Anterior cingulate cortex (tissue), 58 donors: ENCODE data around the gene METAP1D.
"Not testable (repeated sequence)": the region's sequence is repeated elsewhere in the genome, so short reads cannot be mapped to it uniquely, and the experiment has no call there.

Source experiments
- DNase-seq, 58 donors: peaks; one replicate each; lab custom pipeline; 2025; lab: John Stamatoyannopoulos, UW

The METAP1D gene

DNA sequence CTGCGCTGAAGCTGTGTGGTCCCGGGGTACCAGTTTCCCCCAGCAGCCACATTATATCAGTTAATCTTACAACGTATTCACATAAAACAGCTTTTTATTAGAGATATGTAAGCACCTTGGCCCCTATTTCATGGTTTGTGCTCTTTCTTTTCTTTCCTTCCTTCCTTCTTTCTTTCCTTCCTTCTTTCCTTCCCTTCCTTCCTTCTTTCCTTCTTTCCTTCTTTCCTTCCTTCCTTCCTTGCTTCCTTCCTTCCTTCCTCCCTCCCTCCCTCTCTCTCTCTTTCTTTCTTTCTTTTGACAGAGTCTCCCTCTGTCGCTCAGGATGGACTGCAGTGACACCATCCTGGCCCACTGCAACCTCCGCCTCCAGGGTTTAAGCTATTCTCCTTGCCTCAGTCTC lies 3.7 kb upstream of the METAP1D start:
- DNase-seq = no peak

DNA sequence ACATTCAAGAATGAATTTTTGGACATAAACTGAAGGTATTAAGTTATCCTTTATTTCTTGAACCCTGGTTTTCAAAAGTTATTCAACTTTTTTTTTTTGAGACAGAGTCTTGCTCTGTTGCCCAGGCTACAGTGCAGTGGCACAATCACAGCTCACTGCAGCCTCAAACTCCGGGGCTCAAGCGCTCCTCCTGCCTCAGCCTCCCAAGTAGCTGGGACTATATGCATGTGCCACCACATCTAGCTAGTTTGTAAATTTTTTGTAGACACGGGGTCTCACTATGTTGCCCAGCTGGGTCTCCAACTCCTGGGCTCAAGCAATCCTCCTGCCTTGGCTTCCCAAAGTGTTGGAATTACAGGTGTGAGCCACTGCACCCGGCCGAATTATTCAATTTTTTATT lies 2.7 kb upstream of the METAP1D start:
- not testable (repeated sequence) for DNase-seq

DNA sequence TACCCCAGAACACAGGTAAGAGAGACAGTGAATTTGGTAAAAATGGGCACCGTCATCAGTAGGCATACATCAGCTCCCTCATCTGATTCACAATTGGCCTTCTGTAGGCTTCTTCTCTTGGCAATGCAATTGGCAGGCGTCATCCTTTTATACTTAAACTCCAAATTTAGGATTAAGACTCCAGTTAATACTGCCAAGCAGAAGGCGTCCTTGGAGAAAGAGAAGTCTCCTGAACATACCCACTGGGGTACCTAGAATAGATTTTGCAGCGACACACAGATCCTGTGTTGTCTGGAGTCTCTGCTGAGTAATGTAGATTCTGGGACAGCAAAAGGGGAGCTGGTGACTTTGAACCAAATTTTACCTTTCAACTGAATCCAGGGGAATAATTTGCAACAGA lies 592 bp upstream of the METAP1D start:
- DNase-seq = peak in 10 of 58 donors; percentile 5 to 53 (median 25)

DNA sequence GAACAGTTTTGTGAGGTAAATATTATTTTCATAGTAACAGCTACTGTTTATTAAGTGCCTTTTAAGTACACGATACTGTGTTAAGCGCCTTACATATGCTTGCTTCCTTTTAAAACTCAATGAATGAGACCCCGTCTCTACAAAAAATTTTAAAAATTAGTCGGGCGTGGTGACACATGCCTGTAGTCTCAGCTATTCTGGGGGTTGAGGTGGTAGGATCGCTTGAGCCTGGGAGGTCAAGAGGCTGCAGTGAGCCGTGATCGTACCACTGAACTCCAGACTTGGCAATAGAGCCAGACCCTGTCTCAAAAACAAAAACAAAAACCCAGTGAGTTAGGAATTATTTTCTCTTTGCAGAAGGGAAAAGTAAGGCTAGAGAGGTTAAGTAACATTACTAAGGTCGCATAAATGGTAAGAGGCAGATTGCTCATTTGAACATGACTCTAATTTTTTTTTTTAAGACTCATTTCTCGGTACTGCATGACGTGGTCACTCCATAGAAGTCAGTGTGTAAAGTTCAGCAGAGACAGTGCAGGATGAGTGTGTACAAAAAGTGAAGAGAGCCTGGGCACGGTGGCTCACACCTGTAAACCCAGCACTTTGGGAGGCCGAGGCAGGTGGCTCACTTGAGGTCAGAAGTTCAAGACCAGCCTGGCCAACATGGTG lies 1.1 kb downstream of the METAP1D start:
- DNase-seq = no peak

DNA sequence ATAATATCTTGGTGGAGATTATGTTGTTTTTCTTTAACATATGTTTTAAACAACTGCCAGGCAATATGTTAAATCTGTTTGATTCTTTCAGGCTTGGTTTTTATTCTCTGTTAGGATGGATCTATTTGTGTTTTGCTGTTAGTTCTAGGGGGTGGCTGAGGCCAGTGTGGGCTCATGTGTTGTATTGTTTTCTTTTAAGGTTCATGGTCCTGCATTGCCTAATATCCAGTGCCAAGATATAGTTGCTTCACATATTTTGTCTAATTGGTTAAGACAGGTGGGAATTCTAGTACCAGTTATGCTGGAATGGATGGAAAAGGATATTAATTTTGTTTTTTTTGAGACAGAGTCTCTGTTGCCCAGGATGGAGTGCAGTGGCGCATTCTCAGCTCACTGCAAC lies 7.6 kb downstream of the METAP1D start:
- DNase-seq = no peak

DNA sequence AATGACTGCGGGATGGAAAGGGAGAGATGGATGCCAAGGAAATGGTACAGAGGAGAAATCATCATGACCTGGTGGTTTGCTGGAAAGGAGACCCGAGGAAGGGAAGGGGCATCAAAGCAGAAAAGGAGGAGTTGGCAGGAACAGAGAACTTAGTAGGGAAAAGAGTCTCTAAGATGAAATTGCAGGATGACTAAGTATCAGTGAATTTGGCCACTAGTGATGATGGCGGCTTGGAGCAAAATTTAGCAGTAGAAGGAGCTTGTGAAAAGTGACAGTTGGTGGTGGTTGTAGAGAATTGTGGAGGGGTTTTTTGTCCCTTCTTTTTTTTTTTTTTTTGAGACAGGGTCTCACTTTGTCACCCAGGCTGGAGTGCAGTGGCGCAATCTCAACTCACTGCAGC lies 10.1 kb downstream of the METAP1D start:
- DNase-seq = no peak

DNA sequence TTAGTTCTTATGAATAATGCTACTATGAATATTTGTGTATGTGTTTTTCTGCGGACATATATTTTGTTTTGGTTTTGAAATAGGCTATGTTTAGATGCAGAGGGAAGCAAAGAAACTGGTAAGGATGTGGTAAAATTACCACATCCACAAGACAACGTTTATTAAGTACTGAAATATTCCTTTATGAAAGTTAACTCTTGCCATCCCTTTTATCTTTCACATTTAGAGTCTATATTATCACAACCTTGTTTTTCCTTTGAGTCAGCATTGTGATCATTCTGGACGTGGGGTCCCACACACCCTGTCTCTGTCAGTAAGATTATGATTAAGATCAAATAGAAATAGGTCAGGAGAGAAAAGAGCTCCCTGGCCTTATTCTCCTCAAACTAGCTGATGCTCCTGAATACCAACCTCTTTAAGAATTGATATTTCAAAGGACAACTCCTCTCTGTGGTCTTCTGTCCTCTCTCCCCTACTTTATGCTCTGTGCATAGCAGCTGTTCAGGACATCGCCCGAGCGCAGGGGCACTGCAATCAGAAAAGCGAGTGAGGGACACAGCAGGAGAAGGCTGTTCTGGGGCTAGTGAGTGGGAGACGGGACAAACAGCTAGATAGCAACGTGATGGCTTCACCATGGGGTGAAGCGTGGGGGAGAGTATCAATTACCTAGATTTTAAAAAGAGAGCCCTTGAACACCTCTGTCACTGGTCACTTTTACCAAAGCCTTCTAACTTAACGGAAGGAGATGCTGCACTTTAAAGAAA lies 12.2 kb downstream of the METAP1D start:
- DNase-seq = no peak

DNA sequence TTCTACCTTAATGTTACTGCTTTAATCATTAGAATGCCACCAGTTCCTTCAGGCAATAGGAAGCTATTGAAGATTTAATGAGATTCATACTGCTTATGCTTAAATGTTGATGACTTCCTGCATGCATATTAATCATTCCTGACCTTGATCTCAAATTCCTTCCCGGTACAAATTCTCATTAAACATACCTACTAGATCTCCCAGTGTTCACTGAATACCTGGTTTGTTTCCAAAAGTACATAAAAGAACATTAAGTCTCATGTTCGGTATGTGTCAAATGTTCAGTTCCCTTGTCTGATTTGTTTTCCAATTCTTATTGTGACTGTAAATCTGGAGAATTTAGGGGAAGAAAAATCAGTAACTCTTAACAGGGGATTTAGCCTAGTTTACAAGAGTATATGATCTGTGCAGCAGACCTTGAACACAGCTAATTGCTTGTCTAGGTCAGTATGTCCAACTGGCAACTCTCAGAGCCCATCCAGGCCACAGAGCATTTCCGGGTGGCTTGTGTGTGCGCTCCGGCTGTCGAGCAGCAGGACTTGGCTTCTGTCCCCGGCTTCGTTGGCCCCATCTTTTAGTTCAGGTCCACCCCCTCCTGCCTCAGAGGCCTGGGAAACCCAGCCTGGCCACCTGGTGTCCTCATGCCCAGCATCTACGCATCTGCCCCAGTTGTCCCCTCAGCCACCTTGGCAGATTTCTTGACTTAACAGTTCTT lies 13.1 kb downstream of the METAP1D start:
- DNase-seq = no peak

DNA sequence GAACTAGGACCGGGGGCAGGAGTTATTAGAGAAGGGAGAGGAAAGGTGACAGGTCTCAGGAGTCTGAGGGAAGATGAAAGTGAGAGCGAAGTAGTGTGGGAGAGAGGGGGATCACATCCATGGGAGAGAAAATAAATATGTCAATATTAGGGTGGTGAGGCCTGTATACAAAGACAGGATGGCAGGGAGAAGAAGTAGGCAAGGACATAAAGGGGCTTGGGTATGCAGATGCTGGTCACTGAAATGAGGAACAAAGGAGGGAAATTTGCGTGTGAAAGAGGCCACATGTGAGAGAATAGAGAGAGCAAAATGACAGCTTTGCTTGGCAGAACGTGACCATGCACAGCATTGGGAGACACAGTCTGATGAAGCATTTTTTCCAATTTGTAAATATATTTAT lies 13.6 kb downstream of the METAP1D start:
- no peak for DNase-seq

DNA sequence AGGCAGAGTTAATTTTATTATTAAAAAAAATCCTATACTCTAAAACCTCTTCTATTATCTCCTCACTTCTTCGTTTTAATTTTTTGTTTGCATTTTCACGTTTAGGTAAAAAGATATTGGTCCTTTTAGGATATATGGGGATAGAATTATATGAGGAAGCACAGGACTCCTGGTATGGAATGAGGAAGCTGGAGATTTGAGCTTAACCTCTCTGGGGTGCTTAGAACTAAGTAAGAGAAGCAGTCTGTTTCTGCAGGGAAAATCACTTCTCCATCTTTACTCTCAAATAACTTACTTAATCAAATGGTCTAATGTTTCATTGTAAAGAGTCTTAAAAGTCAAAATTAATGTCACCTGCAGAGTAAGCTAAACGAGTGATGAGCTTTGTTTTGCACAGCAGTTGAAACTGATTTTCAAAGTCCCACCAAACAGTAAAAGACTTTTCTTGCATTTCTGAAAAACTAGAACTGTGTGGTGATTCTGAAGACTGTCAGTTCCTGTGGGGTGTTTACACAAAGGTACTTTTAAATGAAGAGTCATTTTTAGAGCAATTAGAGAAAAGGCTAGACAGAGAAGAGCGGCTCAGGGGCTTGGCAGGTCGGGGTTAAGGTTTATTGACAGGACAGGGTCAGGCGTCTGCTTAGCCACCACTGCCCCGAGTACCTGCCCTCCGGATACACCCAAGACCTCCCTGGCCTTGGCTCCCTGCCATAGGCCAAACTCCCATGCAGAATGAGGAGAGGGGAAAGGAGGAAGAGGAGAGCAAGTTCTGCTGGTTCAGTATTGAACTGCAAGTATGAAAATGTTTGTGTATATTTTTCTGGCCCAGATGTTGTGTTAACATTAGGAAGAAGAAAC lies 21.6 kb downstream of the METAP1D start:
- DNase-seq = no peak

DNA sequence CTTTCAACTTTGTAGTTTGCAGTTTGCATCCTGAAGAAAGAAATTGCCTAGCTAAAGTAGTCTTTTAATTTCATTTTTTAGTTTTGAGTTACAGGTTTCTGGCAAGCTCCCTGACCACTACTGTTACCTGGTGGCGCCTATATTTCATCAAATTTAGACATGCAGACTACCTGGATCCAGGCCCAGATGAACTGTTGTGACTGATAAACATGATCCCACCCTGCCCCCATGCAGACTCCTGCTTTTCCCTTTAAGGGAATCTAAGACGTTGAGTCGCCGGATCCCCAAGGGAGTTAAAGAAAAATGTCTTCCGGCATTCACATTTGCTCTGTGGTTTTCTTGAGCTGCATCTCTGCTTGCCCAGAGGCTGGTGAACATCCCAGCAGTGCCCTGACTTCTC lies 22.2 kb downstream of the METAP1D start:
- no peak for DNase-seq

DNA sequence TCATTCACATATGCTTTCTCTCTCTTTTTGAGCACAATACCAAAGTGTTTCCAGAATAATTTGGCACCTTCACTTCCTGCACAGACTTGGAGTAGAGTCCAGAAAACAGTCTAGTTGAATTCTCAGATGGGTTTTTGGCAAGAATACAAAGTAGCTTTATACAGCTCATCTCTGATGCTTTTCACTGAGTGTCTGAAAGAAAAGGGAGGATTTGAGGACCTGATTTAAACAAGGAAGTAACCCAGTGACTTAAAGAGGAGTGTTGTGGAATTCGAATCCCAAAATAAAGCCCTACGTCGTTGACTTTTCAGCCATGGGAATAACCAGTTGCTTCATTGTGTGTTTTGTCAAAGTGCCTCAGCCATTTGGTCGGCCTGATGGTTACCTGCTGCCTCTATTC lies 31.8 kb downstream of the METAP1D start:
- DNase-seq = no peak

DNA sequence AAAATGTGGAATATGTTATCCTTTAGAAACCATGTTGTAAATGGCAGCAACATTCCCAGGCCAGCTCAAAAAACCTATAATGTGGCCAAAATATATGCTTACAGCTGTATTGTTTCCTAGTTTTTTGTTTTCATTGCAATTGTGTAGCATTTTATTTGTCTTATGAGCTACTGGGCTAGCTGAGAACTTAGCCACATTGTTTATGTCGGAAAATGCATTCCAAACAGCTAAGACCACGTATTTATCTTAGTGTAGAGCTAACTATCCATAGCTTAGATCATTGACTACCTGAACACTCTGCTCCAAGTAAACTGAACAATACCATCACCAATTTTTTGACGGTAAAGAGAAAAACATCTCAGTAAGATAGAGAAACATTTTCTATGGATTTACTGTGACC lies 38.4 kb downstream of the METAP1D start:
- no peak for DNase-seq

DNA sequence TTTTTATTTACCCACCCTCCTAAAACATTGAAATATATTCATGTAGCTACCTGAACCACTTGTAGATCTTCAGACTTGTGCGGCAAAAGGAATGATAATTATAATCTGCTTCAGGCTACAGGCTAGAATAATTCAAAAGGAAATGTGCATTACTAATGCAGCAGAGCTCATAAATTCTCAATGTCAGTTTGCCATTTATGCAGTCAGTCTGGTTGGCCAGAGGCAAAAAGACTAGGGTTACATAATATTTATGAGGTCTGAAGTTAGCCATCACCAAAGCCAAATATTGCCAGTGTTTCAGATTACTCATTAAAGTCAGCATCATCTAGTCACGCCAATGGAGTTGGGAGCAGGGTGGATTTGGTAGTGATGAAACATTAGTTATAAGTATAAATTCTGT lies 38.9 kb downstream of the METAP1D start:
- no peak for DNase-seq

DNA sequence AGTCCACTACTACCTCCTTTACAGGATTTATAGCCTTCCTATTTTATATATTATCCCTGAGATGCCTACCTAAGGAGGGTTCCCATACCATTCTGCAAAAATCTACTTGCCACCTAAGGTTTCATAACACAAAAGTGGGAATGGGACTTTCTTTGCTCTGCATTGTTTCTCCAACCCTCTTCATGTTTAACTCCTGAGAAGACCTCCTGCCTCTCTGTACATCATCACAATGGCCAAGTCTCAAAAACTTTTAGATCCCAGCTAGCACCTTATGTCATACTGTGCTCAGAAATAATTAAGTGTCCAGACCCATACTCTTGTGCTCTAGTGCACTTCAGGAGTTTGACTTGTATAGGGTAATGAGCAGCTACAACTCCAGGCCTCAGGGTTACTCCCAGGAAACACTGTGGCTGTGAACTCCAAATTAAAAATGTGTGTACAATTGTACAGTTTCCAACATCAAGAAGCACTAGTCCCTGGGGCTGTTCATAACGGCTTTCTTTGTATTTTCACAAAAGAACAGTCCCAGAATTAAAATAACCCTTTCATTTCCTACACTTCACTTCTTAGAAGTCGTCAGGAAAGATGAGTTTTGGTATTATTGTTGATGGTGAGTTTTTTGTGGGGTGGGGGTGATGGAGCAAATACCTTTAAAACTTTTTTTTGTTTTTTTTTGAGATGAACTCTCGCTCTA lies 39.4 kb downstream of the METAP1D start:
- DNase-seq = no peak

DNA sequence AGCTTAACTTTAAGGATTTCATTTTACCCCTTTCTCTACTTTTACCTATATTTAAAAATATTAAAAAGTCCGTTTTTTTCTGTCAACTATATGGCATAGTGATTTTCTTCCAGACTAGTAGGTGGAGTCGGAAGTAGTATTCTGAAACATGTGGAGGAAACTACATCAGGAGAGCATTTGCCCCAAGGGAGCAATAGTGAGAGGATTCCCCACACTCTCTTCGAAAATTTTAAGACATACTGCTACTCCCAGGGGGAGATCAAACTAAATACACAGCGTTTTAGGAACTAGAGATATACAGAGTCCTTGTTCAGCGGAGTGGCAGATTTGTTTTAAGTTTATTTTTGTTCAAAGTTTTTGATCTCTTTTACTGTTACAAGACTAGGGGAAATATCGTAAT lies 40.6 kb downstream of the METAP1D start:
- no peak for DNase-seq

DNA sequence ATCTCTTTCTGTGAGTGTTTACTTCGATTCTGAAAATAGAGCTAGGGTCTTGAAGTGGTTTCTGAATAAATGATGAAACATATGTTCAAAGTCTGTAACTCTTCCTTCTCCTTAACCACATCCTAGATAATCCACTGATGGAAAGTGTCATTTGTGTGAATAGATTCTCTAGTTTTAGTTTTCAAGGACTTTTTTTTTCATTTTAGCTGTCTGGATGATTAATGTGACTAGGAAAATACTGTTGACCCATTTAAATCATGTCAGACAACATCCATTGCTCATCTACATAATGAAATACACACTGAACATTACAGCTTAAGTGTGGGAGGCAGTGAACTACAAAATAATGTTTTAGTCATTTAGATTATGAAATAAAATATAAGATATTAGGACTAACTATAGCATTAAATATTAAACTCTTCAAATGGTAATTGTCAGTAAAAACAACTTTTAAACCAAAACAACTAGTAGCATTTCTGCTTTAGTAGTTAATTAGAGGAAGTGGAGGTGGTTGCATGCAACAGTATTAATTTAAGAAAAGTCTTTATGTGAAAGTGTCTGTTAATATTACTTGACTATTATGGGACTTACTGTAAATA lies 46.4 kb downstream of the METAP1D start:
- no peak for DNase-seq

DNA sequence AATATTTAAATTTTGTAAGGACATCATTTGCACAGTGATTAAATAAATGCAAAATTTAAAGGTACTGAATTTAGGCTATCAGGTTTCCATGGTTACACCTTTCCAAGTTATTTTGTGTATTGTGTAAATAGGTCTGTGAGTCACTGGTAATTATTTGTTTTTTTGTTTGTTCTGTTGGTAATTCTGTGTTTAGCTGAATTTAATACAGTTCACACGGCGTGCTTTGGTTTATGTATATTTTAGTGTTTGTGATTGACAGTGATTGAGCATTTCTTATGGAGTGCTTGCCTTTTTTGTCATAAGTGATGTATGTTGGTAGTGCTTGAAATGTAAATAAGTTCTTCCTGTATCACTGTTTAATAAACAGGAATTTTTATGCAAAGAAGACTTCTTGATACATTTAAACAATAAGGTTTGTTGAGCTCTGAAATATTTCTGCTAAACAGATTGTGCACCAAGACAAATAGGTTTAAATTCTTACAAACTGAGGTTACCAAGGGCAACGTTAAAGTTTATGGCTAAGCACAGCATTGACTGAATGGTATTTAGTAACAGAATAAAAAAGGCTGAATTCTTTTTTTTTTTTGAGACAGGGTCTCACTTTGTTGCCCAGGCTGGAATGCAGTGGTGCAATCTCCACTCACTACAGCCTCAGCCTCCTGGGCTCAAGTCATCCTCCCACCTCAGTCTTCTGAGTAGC lies 47.3 kb downstream of the METAP1D start:
- no peak for DNase-seq
